Hepatocyte (in vitro differentiated cells): Measurements from ENCODE around the gene NUP62. TPM values are rescaled to one million over a fixed set of nuclear protein-coding genes. Genes with fewer than 3 reads are reported as not detected.

Experiments
- DNase-seq: peaks from one replicate; pipeline ENCODE4 v3.0.0-alpha.2; 2016; ENCODE audit warnings: low spot score
- H2AFZ ChIP-seq: fragments of 200-600 bp; sonication (generic); 2 replicates; pipeline ENCODE4 v1.6.0; 2016; ENCODE audit warnings: antibody characterized with exemption, mild to moderate bottlenecking
- H3K27ac ChIP-seq: fragments of 200-600 bp; sonication (generic); 2 replicates; pipeline ENCODE4 v1.5.1; 2016; ENCODE audit warnings: mild to moderate bottlenecking
- H3K27me3 ChIP-seq: fragments of 200-600 bp; sonication (generic); 2 replicates; pipeline ENCODE4 v1.6.1; 2016
- H3K36me3 ChIP-seq: fragments of 200-600 bp; sonication (generic); replicated peaks from 2 replicates; pipeline ENCODE4 v1.5.1; 2016; ENCODE audit warnings: low read depth; ENCODE audit not compliant: insufficient read depth
- H3K4me1 ChIP-seq: fragments of 200-600 bp; sonication (generic); 2 replicates; pipeline ENCODE4 v1.5.1; 2016; ENCODE audit warnings: mild to moderate bottlenecking, moderate library complexity; ENCODE audit not compliant: insufficient read depth
- H3K4me2 ChIP-seq: fragments of 200-600 bp; sonication (generic); 2 replicates; pipeline ENCODE4 v1.6.0; 2016
- H3K4me3 ChIP-seq: fragments of 200-600 bp; sonication (generic); 2 replicates; pipeline ENCODE4 v1.5.1; 2016; ENCODE audit warnings: mild to moderate bottlenecking
- H3K79me2 ChIP-seq: fragments of 200-600 bp; sonication (generic); 2 replicates; pipeline ENCODE4 v1.6.0; 2017; ENCODE audit warnings: mild to moderate bottlenecking
- H3K9me2 ChIP-seq: fragments of 200-600 bp; sonication (generic); replicated peaks from 2 replicates; pipeline ENCODE4 v1.6.0; 2017; ENCODE audit warnings: mild to moderate bottlenecking; ENCODE audit not compliant: insufficient read depth
- H3K9me3 ChIP-seq: fragments of 200-600 bp; sonication (generic); 2 replicates; pipeline ENCODE4 v1.5.1; 2016; ENCODE audit warnings: low read depth, mild to moderate bottlenecking
- H4K20me1 ChIP-seq: fragments of 200-600 bp; sonication (generic); 2 replicates; pipeline ENCODE4 v1.6.0; 2016; ENCODE audit warnings: mild to moderate bottlenecking; ENCODE audit not compliant: insufficient read depth, poor library complexity, severe bottlenecking
- EZH2 ChIP-seq: fragments of 200-600 bp; sonication (generic); IDR thresholded peaks from 2 replicates; pipeline ENCODE4 v1.6.1; 2016; ENCODE audit warnings: antibody characterized with exemption, mild to moderate bottlenecking, borderline replicate concordance
- EZH2phosphoT487 ChIP-seq: fragments of 200-600 bp; sonication (generic); IDR thresholded peaks from one replicate; pipeline ENCODE4 v1.6.1; 2018; ENCODE audit warnings: antibody characterized with exemption, mild to moderate bottlenecking, low read depth, moderate library complexity; ENCODE audit not compliant: unreplicated experiment, severe bottlenecking
- WGBS: methylation state at CpG from one replicate; pipeline ENCODE4 v1.1.6; 2016; ENCODE audit warnings: low lambda C conversion rate; ENCODE audit errors: missing lambda C conversion rate; 5-methylcytosine and 5-hydroxymethylcytosine counted together
- polyA plus RNA-seq: library from polyadenylated mRNA; unstranded; fragments of >200 nt; fragmentation: Nextera tagmentation; extraction: Ambion mirVana; gene quantifications from 2 replicates; pipeline ENCODE4 v1.2.1, GENCODE V29; 2016
- total RNA-seq: library from RNA; depleted of rRNA; stranded (reverse); fragments of >200 nt; gene quantifications from 2 replicates; pipeline ENCODE4 v1.2.3, GENCODE V29; 2014
- TF ChIP-seq, protein P1 (sequence below): fragments of 200-600 bp; sonication (generic); IDR thresholded peaks from 2 replicates; pipeline ENCODE4 v1.5.1; 2016; ENCODE audit warnings: antibody characterized with exemption, mild to moderate bottlenecking; ENCODE audit not compliant: poor library complexity

NUP62 gene
- total and polyA plus RNA-seq, 2 experiments from 2014 or later = 33.5 to 33.8 TPM

DNA sequence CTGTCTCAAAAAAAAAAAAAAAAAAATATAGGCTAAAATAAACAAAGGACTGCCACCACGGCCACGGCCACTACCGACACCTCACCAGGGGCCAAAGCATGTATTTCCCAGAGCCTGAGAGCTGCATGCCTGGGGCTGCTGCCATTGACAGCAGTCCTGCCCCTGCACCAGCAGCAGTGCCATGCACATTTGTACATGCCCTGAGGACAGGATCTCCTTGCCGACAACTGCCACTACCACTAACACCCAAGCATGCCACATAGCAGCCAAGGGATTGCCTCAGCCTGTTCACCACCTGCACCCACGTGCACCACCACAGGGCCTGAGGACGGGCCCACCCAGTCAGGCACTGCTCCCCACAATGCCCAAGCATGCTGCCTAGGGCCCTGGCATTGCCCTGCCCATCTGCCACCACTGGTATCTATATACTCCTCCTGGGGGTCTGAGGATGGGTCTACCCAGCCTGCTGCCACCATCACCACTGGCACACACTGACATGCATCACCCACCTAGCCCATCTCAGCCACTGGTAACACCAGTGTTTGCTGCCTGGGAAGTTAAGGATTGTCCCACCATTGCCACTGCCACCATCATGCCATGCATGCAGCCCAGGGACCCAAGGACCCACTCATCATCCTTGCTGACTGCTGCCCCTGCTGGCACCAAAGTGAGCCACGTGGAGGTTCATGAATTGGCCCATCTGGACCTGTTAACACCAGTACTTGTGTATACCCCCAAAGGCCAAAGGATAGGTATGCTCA is 10.6 kb upstream of the NUP62 start:
- Histone ChIP-seq H3K27ac (no peak overlapping the region), H3K27me3 (no peaks in the 10 kb centered on the region), H2AFZ (no peak overlapping the region), H3K4me2 (no peak overlapping the region), H3K4me3 (no peak overlapping the region), H4K20me1 (no peaks in the 10 kb centered on the region), H3K36me3 (no peaks in the 10 kb centered on the region), H3K9me3 (no peaks in the 10 kb centered on the region), H3K4me1 (peaks cover 3% of the 10 kb centered on the region), H3K9me2 (no peaks in the 10 kb centered on the region), H3K79me2 (no peaks in the 10 kb centered on the region)
- WGBS = 76% methylated on average over 7 of the region's 7 CpGs
- DNase-seq = no peak
- TF ChIP-seq EZH2 = no peak
- no peak for TF ChIP-seq EZH2phosphoT487
- TF ChIP-seq, protein P1, sequence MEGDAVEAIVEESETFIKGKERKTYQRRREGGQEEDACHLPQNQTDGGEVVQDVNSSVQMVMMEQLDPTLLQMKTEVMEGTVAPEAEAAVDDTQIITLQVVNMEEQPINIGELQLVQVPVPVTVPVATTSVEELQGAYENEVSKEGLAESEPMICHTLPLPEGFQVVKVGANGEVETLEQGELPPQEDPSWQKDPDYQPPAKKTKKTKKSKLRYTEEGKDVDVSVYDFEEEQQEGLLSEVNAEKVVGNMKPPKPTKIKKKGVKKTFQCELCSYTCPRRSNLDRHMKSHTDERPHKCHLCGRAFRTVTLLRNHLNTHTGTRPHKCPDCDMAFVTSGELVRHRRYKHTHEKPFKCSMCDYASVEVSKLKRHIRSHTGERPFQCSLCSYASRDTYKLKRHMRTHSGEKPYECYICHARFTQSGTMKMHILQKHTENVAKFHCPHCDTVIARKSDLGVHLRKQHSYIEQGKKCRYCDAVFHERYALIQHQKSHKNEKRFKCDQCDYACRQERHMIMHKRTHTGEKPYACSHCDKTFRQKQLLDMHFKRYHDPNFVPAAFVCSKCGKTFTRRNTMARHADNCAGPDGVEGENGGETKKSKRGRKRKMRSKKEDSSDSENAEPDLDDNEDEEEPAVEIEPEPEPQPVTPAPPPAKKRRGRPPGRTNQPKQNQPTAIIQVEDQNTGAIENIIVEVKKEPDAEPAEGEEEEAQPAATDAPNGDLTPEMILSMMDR = no peak

DNA sequence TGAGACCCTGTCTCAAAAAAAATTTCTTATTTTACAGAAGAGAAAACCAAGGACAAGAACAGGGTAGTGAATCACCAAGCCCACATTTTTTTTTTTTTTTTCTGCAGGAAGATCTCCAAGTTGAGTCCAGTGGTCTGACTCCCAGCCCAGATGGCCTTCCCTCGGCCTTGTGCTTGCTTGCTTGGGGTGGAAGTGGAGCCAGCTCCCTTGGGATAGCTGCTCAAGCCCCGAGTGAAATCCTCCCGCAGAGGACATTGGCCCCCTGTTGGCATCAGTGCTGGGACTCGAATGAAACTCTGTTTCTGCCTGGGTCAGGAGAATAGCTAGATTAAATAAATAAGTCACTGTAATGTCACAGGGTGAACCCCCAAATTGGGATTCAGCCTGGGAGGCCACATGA is 9.4 kb upstream of the NUP62 start:
- TF ChIP-seq, protein P1 = no peak
- TF ChIP-seq EZH2phosphoT487 = no peak
- TF ChIP-seq EZH2 = no peak
- Histone ChIP-seq H2AFZ (no peak overlapping the region), H3K4me1 (peaks cover 3% of the 10 kb centered on the region), H4K20me1 (no peaks in the 10 kb centered on the region), H3K27me3 (no peaks in the 10 kb centered on the region), H3K9me2 (no peaks in the 10 kb centered on the region), H3K36me3 (no peaks in the 10 kb centered on the region), H3K4me3 (no peak overlapping the region), H3K79me2 (no peaks in the 10 kb centered on the region), H3K9me3 (no peaks in the 10 kb centered on the region), H3K27ac (no peak overlapping the region), H3K4me2 (no peak overlapping the region)
- no peak for DNase-seq
- WGBS = 92% methylated on average over 4 of the region's 4 CpGs

DNA sequence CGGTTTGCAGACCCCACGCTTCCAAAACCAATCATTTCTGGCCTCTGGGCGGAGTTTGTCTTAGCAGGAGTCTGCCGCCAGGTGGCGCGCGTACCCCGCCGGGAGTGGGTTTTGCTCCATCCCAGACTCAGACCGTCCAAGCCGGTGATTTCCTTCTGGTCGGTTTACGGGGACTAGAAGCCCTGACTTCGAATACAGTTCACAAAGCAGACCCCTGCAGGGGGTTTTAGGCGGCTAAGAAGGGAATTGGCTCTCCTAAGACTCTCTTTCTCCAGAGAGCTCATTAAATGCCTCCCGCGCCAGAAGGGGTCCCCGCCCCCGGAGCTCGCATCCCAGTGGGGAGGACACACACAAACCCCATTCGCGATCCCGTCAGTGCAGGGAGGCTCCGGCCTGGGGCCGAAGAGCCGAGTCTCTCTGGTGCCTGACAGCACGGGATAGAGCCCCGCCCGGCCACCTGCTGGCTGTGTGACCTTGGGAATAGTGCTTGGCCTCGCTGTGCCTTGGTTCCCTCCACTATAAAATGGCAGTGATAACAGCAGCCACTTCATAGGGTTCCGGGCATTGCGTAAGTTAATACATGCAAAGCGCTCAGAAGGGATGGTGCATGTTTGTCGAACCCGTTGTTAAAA is 8.6 kb upstream of the NUP62 start:
- H3K9me3 ChIP-seq = no peaks in the 10 kb centered on the region
- no peaks in the 10 kb centered on the region for H3K9me2 ChIP-seq
- H3K27ac ChIP-seq = no peak overlapping the region
- H3K27me3 ChIP-seq = no peaks in the 10 kb centered on the region
- H4K20me1 ChIP-seq = no peaks in the 10 kb centered on the region
- H3K4me1 ChIP-seq = peaks cover 3% of the 10 kb centered on the region
- peak; percentile 86 for DNase-seq
- peak overlapping the region; percentile 58 for H2AFZ ChIP-seq
- H3K36me3 ChIP-seq = no peaks in the 10 kb centered on the region
- no peaks in the 10 kb centered on the region for H3K79me2 ChIP-seq
- WGBS = 20% methylated on average over 35 of the region's 35 CpGs
- peak overlapping the region; percentile 71 for H3K4me2 ChIP-seq
- no peak for TF ChIP-seq EZH2phosphoT487
- TF ChIP-seq, protein P1 = peak; percentile 94
- no peak for TF ChIP-seq EZH2
- H3K4me3 ChIP-seq = no peak overlapping the region
